GM12891 (cell line): ENCODE data around the gene PSMD5.

Experiments
- POLR2A ChIP-seq: IDR thresholded peaks from 2 replicates; pipeline ENCODE4 v1.6.1; 2011; ENCODE audit warnings: low read depth, low read length, control low read depth
- POLR2AphosphoS5 ChIP-seq: IDR thresholded peaks from 2 replicates; pipeline ENCODE4 v1.6.1; 2011; ENCODE audit warnings: low read depth, low read length, control low read depth
- SPI1 ChIP-seq: IDR thresholded peaks from 2 replicates; pipeline ENCODE4 v1.6.1; 2011; ENCODE audit warnings: low read depth, low read length, control low read depth
- TAF1 ChIP-seq: IDR thresholded peaks from 2 replicates; pipeline ENCODE4 v1.6.1; 2011; ENCODE audit warnings: low read depth, low read length, control low read depth

GRCh38 chr9:120829650-120830049, 13.1 kb downstream of the PSMD5 start:
- TF ChIP-seq POLR2A (no peak), POLR2AphosphoS5 (no peak), TAF1 (no peak), SPI1 (no peak)
